IMR-90 (cell line): Measurements from ENCODE around the gene GLT1D1. TPM values are rescaled to one million over a fixed set of nuclear protein-coding genes. Genes with fewer than 3 reads are reported as not detected.

Experiments used
- ATAC-seq: fragments of 200-7000 bp; cut with Tn5 transposase; 2 replicates; pipeline ENCODE4 v1.9.1; 2020; ENCODE audit warnings: low read depth, mild to moderate bottlenecking, moderate library complexity
- BruUV-seq: library from RNA; stranded (reverse); fragments of 400-500 nt; replicated peaks from 2 replicates; lab custom pipeline; 2021; lab: Mats Ljungman, UMichigan
- CTCF ChIA-PET: fragments of 300-600 bp; formaldehyde crosslinking; extraction: SDS; loops from one replicate; lab custom pipeline; 2021; ENCODE audit warnings: antibody characterized with exemption; lab: Yijun Ruan, JAX
- POLR2A ChIA-PET: fragments of 300-600 bp; sonication (Branson Sonifier 250); formaldehyde crosslinking; loops from one replicate; lab custom pipeline; 2022; ENCODE audit warnings: antibody characterized with exemption; ENCODE audit not compliant: unreplicated experiment; lab: Charles Lee
- DNase-seq: peaks from one replicate; pipeline ENCODE4 v3.0.0; 2013
- H2AFZ ChIP-seq: replicated peaks from 2 replicates; pipeline ENCODE3; 2013; ENCODE audit warnings: low read length, mild to moderate bottlenecking; ENCODE audit not compliant: poor library complexity
- H2AK5ac ChIP-seq: 2 replicates; pipeline ENCODE4 v1.6.1; 2013; ENCODE audit warnings: low read depth, low read length, inconsistent platforms
- H2AK9ac ChIP-seq: replicated peaks from 2 replicates; pipeline ENCODE3; 2013; ENCODE audit warnings: mild to moderate bottlenecking, low read depth, low read length, moderate library complexity; ENCODE audit not compliant: poor library complexity
- H2BK120ac ChIP-seq: 2 replicates; pipeline ENCODE4 v1.6.1; 2013; ENCODE audit warnings: low read depth, low read length, inconsistent platforms
- H2BK15ac ChIP-seq: 3 replicates; pipeline ENCODE4 v1.6.1; 2013; ENCODE audit warnings: low read depth, low read length, inconsistent platforms
- H2BK20ac ChIP-seq: 2 replicates; pipeline ENCODE4 v1.6.1; 2013; ENCODE audit warnings: low read depth, mild to moderate bottlenecking, inconsistent platforms, low read length, moderate library complexity
- H2BK5ac ChIP-seq: 2 replicates; pipeline ENCODE4 v1.6.1; 2013; ENCODE audit warnings: mild to moderate bottlenecking, low read depth, low read length, inconsistent platforms; ENCODE audit not compliant: poor library complexity, severe bottlenecking
- H3K14ac ChIP-seq: replicated peaks from 2 replicates; pipeline ENCODE4 v1.6.1; 2013; ENCODE audit warnings: low read depth, low read length, inconsistent platforms
- H3K18ac ChIP-seq: 2 replicates; pipeline ENCODE4 v1.6.1; 2013; ENCODE audit warnings: low read depth, low read length, control low read depth
- H3K23ac ChIP-seq: 2 replicates; pipeline ENCODE4 v1.6.1; 2013; ENCODE audit warnings: low read depth, low read length, inconsistent platforms
- H3K27ac ChIP-seq: 2 replicates; pipeline ENCODE4 v1.5.1; 2013; ENCODE audit warnings: mild to moderate bottlenecking, control low read depth, low read length; ENCODE audit not compliant: insufficient read depth
- H3K27me3 ChIP-seq: 2 replicates; pipeline ENCODE4 v1.6.1; 2013; ENCODE audit warnings: low read length; ENCODE audit not compliant: control insufficient read depth, insufficient read depth
- H3K36me3 ChIP-seq: 2 replicates; pipeline ENCODE4 v1.6.1; 2013; ENCODE audit warnings: low read length, mixed read lengths; ENCODE audit not compliant: control insufficient read depth, insufficient read depth
- H3K4ac ChIP-seq: 2 replicates; pipeline ENCODE4 v1.6.1; 2013; ENCODE audit warnings: low read depth, low read length, inconsistent platforms
- H3K4me1 ChIP-seq: 2 replicates; pipeline ENCODE4 v1.6.1; 2013; ENCODE audit warnings: low read length, mixed read lengths; ENCODE audit not compliant: control insufficient read depth, insufficient read depth
- H3K4me2 ChIP-seq: 2 replicates; pipeline ENCODE4 v1.6.1; 2013; ENCODE audit warnings: low read depth, mild to moderate bottlenecking, control low read depth, low read length, moderate library complexity
- H3K4me3 ChIP-seq: 2 replicates; pipeline ENCODE4 v1.5.1; 2013; ENCODE audit warnings: low read depth, mild to moderate bottlenecking, control low read depth, low read length, moderate library complexity; ENCODE audit not compliant: insufficient read depth
- H3K56ac ChIP-seq: 2 replicates; pipeline ENCODE4 v1.6.1; 2013; ENCODE audit warnings: low read length, inconsistent platforms; ENCODE audit not compliant: insufficient read depth; ENCODE audit errors: extremely low read depth
- H3K79me1 ChIP-seq, 2 experiments: 2 replicates each; pipeline ENCODE4 v1.6.1; 2013; ENCODE audit warnings: low read length in 2 of 2, inconsistent platforms in 1 of 2, low read depth in 1 of 2
- H3K9ac ChIP-seq: 2 replicates; pipeline ENCODE4 v1.6.1; 2013; ENCODE audit warnings: low read depth, low read length, control low read depth
- H3K9me1 ChIP-seq: 2 replicates; pipeline ENCODE4 v1.6.1; 2013; ENCODE audit warnings: low read length, inconsistent platforms; ENCODE audit not compliant: insufficient read depth
- H3K9me3 ChIP-seq: 2 replicates; pipeline ENCODE4 v1.6.1; 2013; ENCODE audit warnings: low read length; ENCODE audit not compliant: control insufficient read depth, insufficient read depth
- H4K20me1 ChIP-seq: 2 replicates; pipeline ENCODE4 v1.6.1; 2013; ENCODE audit warnings: low read length, inconsistent platforms; ENCODE audit not compliant: insufficient read depth
- H4K5ac ChIP-seq: 2 replicates; pipeline ENCODE4 v1.6.1; 2013; ENCODE audit warnings: mild to moderate bottlenecking, low read depth, low read length, control low read depth
- H4K8ac ChIP-seq, 2 experiments: 2 replicates each; pipeline ENCODE4 v1.6.1; 2013; ENCODE audit warnings: low read depth in 2 of 2, low read length in 2 of 2, control low read depth in 1 of 2, inconsistent platforms in 1 of 2
- H4K91ac ChIP-seq: 2 replicates; pipeline ENCODE4 v1.6.1; 2013; ENCODE audit warnings: low read depth, low read length, inconsistent platforms; ENCODE audit not compliant: insufficient read depth
- BHLHE40 ChIP-seq: fragments of 150-350 bp; IDR thresholded peaks from 2 replicates; pipeline ENCODE4 v1.6.1; 2016; ENCODE audit warnings: mild to moderate bottlenecking, low read depth, low read length
- CEBPB ChIP-seq: IDR thresholded peaks from 2 replicates; pipeline ENCODE4 v1.6.1; 2012; ENCODE audit warnings: low read depth, low read length, improper control_type of control experiment
- CHD1 ChIP-seq: IDR thresholded peaks from 2 replicates; pipeline ENCODE4 v1.6.1; 2012; ENCODE audit warnings: low read depth, low read length, improper control_type of control experiment
- FOS ChIP-seq: fragments of 150-350 bp; IDR thresholded peaks from 2 replicates; pipeline ENCODE4 v1.6.1; 2016; ENCODE audit warnings: low read depth, low read length
- MAFK ChIP-seq: IDR thresholded peaks from 2 replicates; pipeline ENCODE4 v1.6.1; 2012; ENCODE audit warnings: low read depth, low read length, improper control_type of control experiment
- MAZ ChIP-seq: IDR thresholded peaks from 2 replicates; pipeline ENCODE4 v1.6.1; 2012; ENCODE audit warnings: low read depth, mild to moderate bottlenecking, low read length, improper control_type of control experiment, moderate library complexity, borderline replicate concordance
- MXI1 ChIP-seq: IDR thresholded peaks from 2 replicates; pipeline ENCODE4 v1.6.1; 2012; ENCODE audit warnings: low read depth, mild to moderate bottlenecking, low read length, moderate library complexity, borderline replicate concordance
- NFE2L2 ChIP-seq: fragments of 150-350 bp; IDR thresholded peaks from 2 replicates; pipeline ENCODE4 v1.6.1; 2016; ENCODE audit warnings: low read depth, mild to moderate bottlenecking, low read length
- POLR2A ChIP-seq: IDR thresholded peaks from 2 replicates; pipeline ENCODE4 v1.6.1; 2012; ENCODE audit warnings: mild to moderate bottlenecking, low read depth, low read length
- RAD21 ChIP-seq: IDR thresholded peaks from 2 replicates; pipeline ENCODE4 v1.6.1; 2012; ENCODE audit warnings: low read length, improper control_type of control experiment
- RCOR1 ChIP-seq: IDR thresholded peaks from 2 replicates; pipeline ENCODE4 v1.6.1; 2012; ENCODE audit warnings: mild to moderate bottlenecking, low read length, improper control_type of control experiment; ENCODE audit not compliant: insufficient replicate concordance
- RFX5 ChIP-seq: IDR thresholded peaks from 2 replicates; pipeline ENCODE4 v1.8.0; 2012; ENCODE audit warnings: low read depth, mild to moderate bottlenecking, low read length, moderate library complexity
- SMC3 ChIP-seq: fragments of 150-350 bp; IDR thresholded peaks from 2 replicates; pipeline ENCODE4 v1.6.1; 2016; ENCODE audit warnings: low read depth, mild to moderate bottlenecking, antibody characterized with exemption, low read length, moderate library complexity
- WGBS, 2 experiments: methylation state at CpG; one replicate each; pipeline versions ENCODE4 v1.1.5 to v1.1.7; 2013; ENCODE audit warnings: missing lambda C conversion rate in 2 of 2; ENCODE audit not compliant: insufficient read length in 1 of 2; ENCODE audit errors: extremely low coverage in 2 of 2; 5-methylcytosine and 5-hydroxymethylcytosine counted together
- dilution Hi-C: fragments of 300-500 bp; cut with HindIII; formaldehyde crosslinking; loops from one replicate; pipeline ENCODE4 v1.14.3; 2018; ENCODE audit warnings: low sequenced_read_pairs; ENCODE audit not compliant: unreplicated experiment
- in situ Hi-C: fragments of 300-500 bp; cut with MboI; formaldehyde crosslinking; loops from 3 replicates; pipeline ENCODE4 v1.14.3; 2019; ENCODE audit warnings: low sequenced_read_pairs, inconsistent platforms, mixed read lengths
- intact Hi-C: fragments of 100-400 bp; cut with micrococcal nuclease; formaldehyde crosslinking; loops from 2 replicates; pipeline ENCODE4 v1.10.0; 2022
- polyA plus RNA-seq, 3 experiments: library from polyadenylated mRNA; depleted of rRNA; stranded (reverse); fragments of >200 nt; gene quantifications; 2 replicates each; pipeline ENCODE4 v1.2.3, GENCODE V29; 2012; ENCODE audit warnings: low replicate concordance in 1 of 3
- total RNA-seq: library from RNA; depleted of rRNA; stranded (reverse); fragments of >200 nt; gene quantifications from 2 replicates; pipeline ENCODE4 v1.2.3, GENCODE V29; 2012
- TF ChIP-seq, protein P1 (sequence below): fragments of 150-350 bp; IDR thresholded peaks from 2 replicates; pipeline ENCODE4 v1.6.1; 2017; ENCODE audit warnings: mild to moderate bottlenecking, antibody characterized with exemption, low read length, low read depth
- TF ChIP-seq, protein P2 (sequence below): conservative IDR thresholded peaks from 2 replicates; pipeline ENCODE4 v1.5.1; 2012; ENCODE audit warnings: mild to moderate bottlenecking, low read depth, low read length, improper control_type of control experiment
- TF ChIP-seq, protein P3 (sequence below): fragments of 150-350 bp; IDR thresholded peaks from 2 replicates; pipeline ENCODE4 v1.6.1; 2016; ENCODE audit warnings: low read depth, mild to moderate bottlenecking, low read length, moderate library complexity, borderline replicate concordance

Gene GLT1D1
- total and polyA plus RNA-seq, 2 of the 4 experiments (the other 2 are of a cell fraction), result not detected

DNA sequence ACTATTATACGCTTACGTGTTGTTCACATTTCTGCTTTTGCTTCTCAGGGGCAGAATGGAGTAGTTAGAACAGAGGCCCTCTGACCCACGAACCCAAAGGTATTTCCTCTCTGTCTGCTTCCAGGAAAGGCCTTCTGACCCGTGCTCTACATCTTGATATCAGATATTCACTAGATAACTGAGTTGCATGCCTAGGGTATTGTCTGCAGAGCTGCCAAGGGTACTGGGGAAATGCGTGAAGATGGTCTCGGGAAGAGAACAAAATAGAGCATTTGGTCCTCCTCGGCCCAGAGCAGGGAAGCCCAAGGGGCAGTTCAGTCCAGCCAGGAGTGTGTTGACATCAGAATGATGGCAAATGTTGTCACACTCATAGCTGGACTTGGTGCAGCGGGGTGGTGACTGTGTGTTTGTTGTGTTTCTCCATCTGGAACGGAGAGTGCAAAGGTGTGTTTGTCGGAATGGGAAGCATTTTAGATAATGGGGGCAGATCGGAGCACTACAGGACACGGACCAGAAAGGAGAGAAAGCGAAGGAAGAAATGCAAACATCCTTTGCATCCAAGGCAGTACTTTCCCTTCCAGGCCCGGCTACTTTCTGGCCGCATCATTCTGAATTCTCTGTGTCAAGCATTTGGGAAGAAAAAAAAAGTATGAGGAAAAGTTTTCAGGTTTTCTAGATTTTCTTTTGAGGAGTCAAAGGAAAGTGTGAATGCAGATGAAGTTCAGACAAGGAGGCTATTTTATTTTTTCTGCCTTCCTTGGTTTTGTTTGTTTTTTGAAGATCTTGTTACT lies 8.1 kb downstream of the GLT1D1 start:
- no peak overlapping the region for H2AK5ac ChIP-seq
- no peak overlapping the region for H4K91ac ChIP-seq
- dilution Hi-C loops, result no loop called here
- no peak overlapping the region for H3K14ac ChIP-seq
- in situ Hi-C loops, result no loop called here
- no peak overlapping the region for H4K5ac ChIP-seq
- BruUV-seq, result no TSS peak
- DNase-seq, result no peak
- H3K9ac ChIP-seq, result no peak overlapping the region
- H3K9me3 ChIP-seq, result peaks cover 26% of the 10 kb centered on the region
- 61% methylated on average over 4 of the region's 15 CpGs; no CpG with 5 or more reads in 1 of the 2 experiments for WGBS, 2 experiments
- no peak overlapping the region for H3K56ac ChIP-seq
- H2BK15ac ChIP-seq, result no peak overlapping the region
- no peak overlapping the region for H2BK20ac ChIP-seq
- no peak overlapping the region for H3K23ac ChIP-seq
- no peak overlapping the region for H3K4me2 ChIP-seq
- TF ChIP-seq CEBPB (no peak), NFE2L2 (no peak), MAFK (no peak), BHLHE40 (no peak), MAZ (no peak), POLR2A (no peak), RCOR1 (no peak), CHD1 (no peak), SMC3 (no peak), RAD21 (no peak), MXI1 (no peak), FOS (no peak), RFX5 (no peak)
- TF ChIP-seq, protein P1, sequence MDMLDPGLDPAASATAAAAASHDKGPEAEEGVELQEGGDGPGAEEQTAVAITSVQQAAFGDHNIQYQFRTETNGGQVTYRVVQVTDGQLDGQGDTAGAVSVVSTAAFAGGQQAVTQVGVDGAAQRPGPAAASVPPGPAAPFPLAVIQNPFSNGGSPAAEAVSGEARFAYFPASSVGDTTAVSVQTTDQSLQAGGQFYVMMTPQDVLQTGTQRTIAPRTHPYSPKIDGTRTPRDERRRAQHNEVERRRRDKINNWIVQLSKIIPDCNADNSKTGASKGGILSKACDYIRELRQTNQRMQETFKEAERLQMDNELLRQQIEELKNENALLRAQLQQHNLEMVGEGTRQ, result no peak
- TF ChIP-seq, protein P2, sequence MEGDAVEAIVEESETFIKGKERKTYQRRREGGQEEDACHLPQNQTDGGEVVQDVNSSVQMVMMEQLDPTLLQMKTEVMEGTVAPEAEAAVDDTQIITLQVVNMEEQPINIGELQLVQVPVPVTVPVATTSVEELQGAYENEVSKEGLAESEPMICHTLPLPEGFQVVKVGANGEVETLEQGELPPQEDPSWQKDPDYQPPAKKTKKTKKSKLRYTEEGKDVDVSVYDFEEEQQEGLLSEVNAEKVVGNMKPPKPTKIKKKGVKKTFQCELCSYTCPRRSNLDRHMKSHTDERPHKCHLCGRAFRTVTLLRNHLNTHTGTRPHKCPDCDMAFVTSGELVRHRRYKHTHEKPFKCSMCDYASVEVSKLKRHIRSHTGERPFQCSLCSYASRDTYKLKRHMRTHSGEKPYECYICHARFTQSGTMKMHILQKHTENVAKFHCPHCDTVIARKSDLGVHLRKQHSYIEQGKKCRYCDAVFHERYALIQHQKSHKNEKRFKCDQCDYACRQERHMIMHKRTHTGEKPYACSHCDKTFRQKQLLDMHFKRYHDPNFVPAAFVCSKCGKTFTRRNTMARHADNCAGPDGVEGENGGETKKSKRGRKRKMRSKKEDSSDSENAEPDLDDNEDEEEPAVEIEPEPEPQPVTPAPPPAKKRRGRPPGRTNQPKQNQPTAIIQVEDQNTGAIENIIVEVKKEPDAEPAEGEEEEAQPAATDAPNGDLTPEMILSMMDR, result no peak
- TF ChIP-seq, protein P3, sequence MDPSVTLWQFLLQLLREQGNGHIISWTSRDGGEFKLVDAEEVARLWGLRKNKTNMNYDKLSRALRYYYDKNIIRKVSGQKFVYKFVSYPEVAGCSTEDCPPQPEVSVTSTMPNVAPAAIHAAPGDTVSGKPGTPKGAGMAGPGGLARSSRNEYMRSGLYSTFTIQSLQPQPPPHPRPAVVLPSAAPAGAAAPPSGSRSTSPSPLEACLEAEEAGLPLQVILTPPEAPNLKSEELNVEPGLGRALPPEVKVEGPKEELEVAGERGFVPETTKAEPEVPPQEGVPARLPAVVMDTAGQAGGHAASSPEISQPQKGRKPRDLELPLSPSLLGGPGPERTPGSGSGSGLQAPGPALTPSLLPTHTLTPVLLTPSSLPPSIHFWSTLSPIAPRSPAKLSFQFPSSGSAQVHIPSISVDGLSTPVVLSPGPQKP, result no peak
- H3K4me1 ChIP-seq, result no peaks in the 10 kb centered on the region
- intact Hi-C loops, result no loop called here
- H2BK120ac ChIP-seq, result no peak overlapping the region
- no peaks in the 10 kb centered on the region for H3K9me1 ChIP-seq
- H3K27ac ChIP-seq, result no peak overlapping the region
- H2AFZ ChIP-seq, result no peak overlapping the region
- H2BK5ac ChIP-seq, result no peak overlapping the region
- H3K4ac ChIP-seq, result no peak overlapping the region
- H4K8ac ChIP-seq, result no peak overlapping the region
- POLR2A ChIA-PET, result no interaction called here
- H3K4me3 ChIP-seq, result no peak overlapping the region
- H3K79me1 ChIP-seq, result no peaks in the 10 kb centered on the region
- H3K36me3 ChIP-seq, result no peaks in the 10 kb centered on the region
- CTCF ChIA-PET, result no interaction called here
- no peaks in the 10 kb centered on the region for H4K20me1 ChIP-seq
- no peak overlapping the region for H3K18ac ChIP-seq
- H2AK9ac ChIP-seq, result no peak overlapping the region
- no peaks in the 10 kb centered on the region for H3K27me3 ChIP-seq
- no peak for ATAC-seq
